Measurements from ENCODE around the gene EDA. TPM values are rescaled to one million over a fixed set of nuclear protein-coding genes. Genes with fewer than 3 reads are reported as not detected.

EDA gene
- total RNA-seq, 4 donors from 2014 or later = 0.37 to 12.4 (median 3.8) TPM

- no peaks in the 10 kb centered on the region for H3K36me3 ChIP-seq
- no peaks in the 10 kb centered on the region for H3K27me3 ChIP-seq
- no peak overlapping the region for H3K4me3 ChIP-seq
- no peak for DNase-seq
- in situ Hi-C loops (cut with MboI; ENCODE audit: low pct_ligation_motif_present in 1 of 4, low pct_unique_long_range_greater_than_20kb in 1 of 4, low sequenced_read_pairs in 3 of 4) (no loop called here), intact Hi-C loops (cut with DNase I; ENCODE audit: low total_unique reads) (no loop called here)
- H3K27ac ChIP-seq = no peak overlapping the region
- no peaks in the 10 kb centered on the region for H3K9me3 ChIP-seq
- TF ChIP-seq POLR2A (IDR thresholded peaks at IDR 0.05) (no peak), POLR2AphosphoS5 (IDR thresholded peaks at IDR 0.05) (no peak), EP300 (IDR thresholded peaks at IDR 0.05; ENCODE audit: low read depth) (no peak), CTCF (IDR thresholded peaks at IDR 0.05) (no peak)
- H3K4me1 ChIP-seq = no peaks in the 10 kb centered on the region
- WGBS, 2 donors (ENCODE audit: low coverage in 1 of 2) = 77% methylated on average over 3 of the region's 3 CpGs; no CpG with 5 or more reads in 1 of the 2 donors
These were observed 12.2 kb upstream of the EDA start for GRCh38 chrX:69603566-69604194.

- no peaks in the 10 kb centered on the region for H3K4me1 ChIP-seq
- no peak overlapping the region for H3K27ac ChIP-seq
- no peak for DNase-seq
- H3K4me3 ChIP-seq = no peak overlapping the region
- intact Hi-C loops (cut with DNase I; ENCODE audit: low total_unique reads) = no loop called here
- in situ Hi-C loops (cut with MboI; ENCODE audit: low pct_ligation_motif_present in 1 of 4, low pct_unique_long_range_greater_than_20kb in 1 of 4, low sequenced_read_pairs in 3 of 4) = no loop called here
- no peaks in the 10 kb centered on the region for H3K36me3 ChIP-seq
- WGBS, 2 donors (ENCODE audit: low coverage in 1 of 2) = 74 to 83% methylated on average over 1 to 4 of the region's 4 CpGs
- no peaks in the 10 kb centered on the region for H3K9me3 ChIP-seq
- no peaks in the 10 kb centered on the region for H3K27me3 ChIP-seq
- no peak for TF ChIP-seq POLR2AphosphoS5 (IDR thresholded peaks at IDR 0.05)
- no peak for TF ChIP-seq CTCF (IDR thresholded peaks at IDR 0.05)
- no peak for TF ChIP-seq EP300 (IDR thresholded peaks at IDR 0.05; ENCODE audit: low read depth)
- no peak for TF ChIP-seq POLR2A (IDR thresholded peaks at IDR 0.05)
These were observed 10.4 kb upstream of the EDA start for GRCh38 chrX:69605521-69605920.

GRCh38 chrX:69607616-69608015 is 8.3 kb upstream of the EDA start:
- Histone ChIP-seq H3K27me3 (no peaks in the 10 kb centered on the region), H3K36me3 (no peaks in the 10 kb centered on the region), H3K4me3 (no peak overlapping the region), H3K4me1 (no peaks in the 10 kb centered on the region), H3K27ac (no peak overlapping the region), H3K9me3 (no peaks in the 10 kb centered on the region)
- no peak for DNase-seq
- TF ChIP-seq EP300 (IDR thresholded peaks at IDR 0.05; ENCODE audit: low read depth) (no peak), POLR2A (IDR thresholded peaks at IDR 0.05) (no peak), POLR2AphosphoS5 (IDR thresholded peaks at IDR 0.05) (no peak), CTCF (IDR thresholded peaks at IDR 0.05) (no peak)
- in situ Hi-C loops (cut with MboI; ENCODE audit: low pct_ligation_motif_present in 1 of 4, low pct_unique_long_range_greater_than_20kb in 1 of 4, low sequenced_read_pairs in 3 of 4) (no loop called here), intact Hi-C loops (cut with DNase I; ENCODE audit: low total_unique reads) (no loop called here)

GRCh38 chrX:69613946-69614345 is 2.0 kb upstream of the EDA start:
- no peak overlapping the region for H3K4me3 ChIP-seq
- TF ChIP-seq POLR2AphosphoS5 (IDR thresholded peaks at IDR 0.05) = no peak
- peaks cover 0 to 6% (median 2%) of the 10 kb centered on the region in 4 donors for H3K4me1 ChIP-seq
- H3K9me3 ChIP-seq = no peaks in the 10 kb centered on the region
- WGBS, 2 donors (ENCODE audit: low coverage in 1 of 2) = 77% methylated on average over 1 of the region's 1 CpG; no CpG with 5 or more reads in 1 of the 2 donors
- no peak for DNase-seq
- H3K27me3 ChIP-seq = no peaks in the 10 kb centered on the region
- in situ Hi-C loops (cut with MboI; ENCODE audit: low pct_ligation_motif_present in 1 of 4, low pct_unique_long_range_greater_than_20kb in 1 of 4, low sequenced_read_pairs in 3 of 4) (no loop called here), intact Hi-C loops (cut with DNase I; ENCODE audit: low total_unique reads) (no loop called here)
- no peak overlapping the region for H3K27ac ChIP-seq
- H3K36me3 ChIP-seq = no peaks in the 10 kb centered on the region

- TF ChIP-seq POLR2A (IDR thresholded peaks at IDR 0.05) (no peak), CTCF (IDR thresholded peaks at IDR 0.05) (no peak), EP300 (IDR thresholded peaks at IDR 0.05; ENCODE audit: low read depth) (no peak), POLR2AphosphoS5 (IDR thresholded peaks at IDR 0.05) (no peak)
- in situ Hi-C loops (cut with MboI; ENCODE audit: low pct_ligation_motif_present in 1 of 4, low pct_unique_long_range_greater_than_20kb in 1 of 4, low sequenced_read_pairs in 3 of 4) = no loop called here
- H3K27ac ChIP-seq = no peak overlapping the region
- no peaks in the 10 kb centered on the region for H3K36me3 ChIP-seq
- peaks cover 0 to 6% (median 2%) of the 10 kb centered on the region in 4 donors for H3K4me1 ChIP-seq
- H3K9me3 ChIP-seq = no peaks in the 10 kb centered on the region
- H3K27me3 ChIP-seq = no peaks in the 10 kb centered on the region
- no peak for DNase-seq
- intact Hi-C loops (cut with DNase I; ENCODE audit: low total_unique reads) = no loop called here
- WGBS, 2 donors (ENCODE audit: low coverage in 1 of 2) = 54 to 67% methylated on average over 1 to 4 of the region's 4 CpGs
- no peak overlapping the region for H3K4me3 ChIP-seq
These were observed 1.0 kb upstream of the EDA start for GRCh38 chrX:69614886-69615285.
